Motor neuron (in vitro differentiated cells): Measurements from ENCODE around the gene CRMP1. TPM values are rescaled to one million over a fixed set of nuclear protein-coding genes. Genes with fewer than 3 reads are reported as not detected.

Experiments
- ATAC-seq, 8 experiments: fragments of 200-7000 bp; cut with Tn5 transposase; replicated peaks in 6 of 8; 2 replicates each; pipeline ENCODE4 v1.8.0; 2021; ENCODE audit warnings: mild to moderate bottlenecking in 8 of 8, moderate library complexity in 8 of 8
- H3K27ac ChIP-seq, 2 donors: fragments of 250-450 bp; sonication (Bioruptor Pico); 2 replicates each; pipeline ENCODE4 v1.9.0; 2021; ENCODE audit warnings: antibody characterized with exemption in 2 of 2, mild to moderate bottlenecking in 2 of 2, moderate library complexity in 1 of 2
- H3K4me1 ChIP-seq, 2 donors: fragments of 250-450 bp; sonication (Bioruptor Pico); replicated peaks in 1 of 2; 2 replicates each; pipeline ENCODE4 v1.6.1; 2021; ENCODE audit warnings: antibody characterized with exemption in 2 of 2, mild to moderate bottlenecking in 2 of 2, moderate library complexity in 1 of 2
- H3K4me3 ChIP-seq, 5 donors: fragments of 250-450 bp; sonication (Bioruptor Pico); 2 replicates each; pipeline ENCODE4 v1.9.0; 2021; ENCODE audit warnings: antibody characterized with exemption in 5 of 5, mild to moderate bottlenecking in 5 of 5, moderate library complexity in 4 of 5
- WGBS, 10 experiments: fragments of 450-650 bp; shearing (Covaris generic); methylation state at CpG; one replicate each; pipeline ENCODE4 v1.0.0; 2022; 5-methylcytosine and 5-hydroxymethylcytosine counted together
- in situ Hi-C, 9 experiments: fragments of 400-800 bp; cut with MboI; loops; one replicate each; pipeline ENCODE4 v1.15.0; 2021; ENCODE audit warnings: low sequenced_read_pairs in 9 of 9, low pct_unique_long_range_greater_than_20kb in 2 of 9; ENCODE audit not compliant: unreplicated experiment in 9 of 9
- total RNA-seq, 8 experiments: library from RNA; unstranded; fragments of 300-600 nt; gene quantifications; 2 replicates each; pipeline versions ENCODE4 v1.2.3 to v1.2.4, GENCODE V29; 2022

CRMP1 gene
- total RNA-seq, 8 experiments from 2014 or later = 3.9 to 468 (median 276) TPM

DNA sequence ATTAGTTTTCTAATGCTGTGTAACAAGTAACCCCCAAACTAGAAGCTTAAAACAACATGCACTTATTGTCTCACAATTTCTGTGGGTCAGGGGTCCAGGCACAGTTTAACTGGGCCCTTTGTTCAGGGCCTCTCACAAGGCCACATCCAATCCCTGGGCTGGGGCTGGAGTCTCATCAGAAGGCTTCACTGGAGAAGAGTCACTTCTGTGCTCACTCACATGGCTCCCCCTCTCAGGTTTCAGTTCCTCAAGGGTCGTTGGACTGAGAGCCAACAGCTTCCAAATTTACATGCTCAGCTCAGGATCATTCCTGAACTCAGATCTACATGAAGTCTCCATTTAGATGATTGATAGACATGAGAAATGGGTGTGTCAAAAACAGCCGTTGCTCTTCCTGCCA is 104.7 kb downstream of the CRMP1 start:
- WGBS, 10 experiments = 10 to 100% (median 82%) methylated on average over 1 to 2 of the region's 2 CpGs; no CpG with 5 or more reads in 5 of the 10 experiments
- in situ Hi-C loops = loop anchor here in 5 of 9 experiments (25.0 kb wide), 4 partner anchors 401 to 1301 kb away; partner anchors contain the start of gene STK32B (in 3 of the 5)
- no peak overlapping the region for H3K4me3 ChIP-seq
- ATAC-seq = no peak
- H3K4me1 ChIP-seq = no peaks in the 10 kb centered on the region
- H3K27ac ChIP-seq = no peak overlapping the region

DNA sequence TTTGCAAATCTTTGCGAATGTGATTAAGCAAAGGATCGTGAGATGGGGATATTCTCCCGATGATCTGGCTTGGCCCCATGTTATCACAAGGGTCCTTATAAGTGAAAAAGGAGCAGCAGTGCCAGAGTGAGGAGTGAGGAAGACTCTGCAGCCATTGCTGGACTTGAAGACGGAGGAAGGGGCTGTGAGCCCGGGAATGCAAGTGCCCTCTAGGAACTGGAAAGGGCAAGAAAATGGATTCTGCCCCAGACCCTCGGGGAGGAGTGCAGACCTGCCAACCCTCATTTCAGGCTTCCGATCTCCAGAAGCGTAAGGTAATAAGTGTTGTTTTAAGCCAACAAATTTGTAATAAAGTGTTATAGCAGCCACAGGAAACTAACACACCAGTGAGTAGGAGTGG is 105.6 kb downstream of the CRMP1 start:
- Histone ChIP-seq H3K4me1 (no peaks in the 10 kb centered on the region), H3K27ac (no peak overlapping the region), H3K4me3 (no peak overlapping the region)
- in situ Hi-C loops = loop anchor here in 5 of 9 experiments (25.0 kb wide), 4 partner anchors 400 to 1300 kb away; partner anchors contain the start of gene STK32B (in 3 of the 5)
- WGBS, 10 experiments = 92 to 100% (median 97%) methylated on average over 1 to 8 of the region's 8 CpGs; no CpG with 5 or more reads in 2 of the 10 experiments
- ATAC-seq = no peak

DNA sequence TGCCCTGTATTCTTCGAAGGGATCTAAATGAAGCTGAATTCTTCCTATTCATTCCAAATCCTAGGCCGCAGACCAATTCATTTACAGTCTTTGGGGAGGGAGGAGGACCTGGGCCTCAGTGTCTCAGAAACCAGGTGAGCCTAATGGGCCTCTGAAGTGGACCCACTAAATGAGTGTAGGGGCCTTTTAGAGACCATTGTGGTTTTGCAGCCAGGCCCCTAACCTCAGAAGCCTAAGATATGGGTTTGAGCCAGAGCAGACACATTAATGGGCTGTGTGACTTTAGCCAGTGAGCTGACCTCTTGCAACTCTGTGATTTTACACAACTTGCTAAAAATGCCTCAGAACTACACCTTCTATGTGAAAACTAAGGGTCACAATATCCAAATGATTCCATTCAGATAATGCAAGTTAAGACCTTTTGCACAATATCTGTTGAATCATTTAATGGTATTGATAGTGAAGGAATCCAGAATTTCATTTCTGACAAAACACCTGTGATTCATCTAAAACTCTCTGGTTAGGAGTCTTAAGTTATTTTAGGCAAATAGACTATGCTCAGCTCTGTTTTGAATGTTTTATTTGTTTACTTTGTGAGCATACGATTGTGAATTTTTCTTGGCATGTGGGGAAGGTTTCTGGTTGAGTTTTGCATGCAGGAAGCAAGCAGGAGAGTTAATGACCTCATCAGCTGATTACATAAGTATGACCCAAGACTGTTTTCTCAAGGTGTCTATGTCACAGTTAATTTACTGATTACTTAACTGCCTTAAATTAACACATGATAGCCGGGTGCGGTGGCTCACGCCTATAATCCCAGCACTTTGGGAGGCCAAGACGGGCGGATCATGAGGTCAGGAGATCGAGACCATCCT is 106.8 kb downstream of the CRMP1 start:
- in situ Hi-C loops = loop anchor here in 5 of 9 experiments (25.0 kb wide), 4 partner anchors 399 to 1299 kb away; partner anchors contain the start of gene STK32B (in 3 of the 5)
- no peaks in the 10 kb centered on the region for H3K4me1 ChIP-seq
- ATAC-seq = peak in 3 of 8 experiments; percentile 17 to 59 (median 21)
- H3K4me3 ChIP-seq = no peak overlapping the region
- WGBS, 10 experiments = 0 to 97% (median 72%) methylated on average over 1 to 6 of the region's 9 CpGs; no CpG with 5 or more reads in 3 of the 10 experiments
- no peak overlapping the region for H3K27ac ChIP-seq

DNA sequence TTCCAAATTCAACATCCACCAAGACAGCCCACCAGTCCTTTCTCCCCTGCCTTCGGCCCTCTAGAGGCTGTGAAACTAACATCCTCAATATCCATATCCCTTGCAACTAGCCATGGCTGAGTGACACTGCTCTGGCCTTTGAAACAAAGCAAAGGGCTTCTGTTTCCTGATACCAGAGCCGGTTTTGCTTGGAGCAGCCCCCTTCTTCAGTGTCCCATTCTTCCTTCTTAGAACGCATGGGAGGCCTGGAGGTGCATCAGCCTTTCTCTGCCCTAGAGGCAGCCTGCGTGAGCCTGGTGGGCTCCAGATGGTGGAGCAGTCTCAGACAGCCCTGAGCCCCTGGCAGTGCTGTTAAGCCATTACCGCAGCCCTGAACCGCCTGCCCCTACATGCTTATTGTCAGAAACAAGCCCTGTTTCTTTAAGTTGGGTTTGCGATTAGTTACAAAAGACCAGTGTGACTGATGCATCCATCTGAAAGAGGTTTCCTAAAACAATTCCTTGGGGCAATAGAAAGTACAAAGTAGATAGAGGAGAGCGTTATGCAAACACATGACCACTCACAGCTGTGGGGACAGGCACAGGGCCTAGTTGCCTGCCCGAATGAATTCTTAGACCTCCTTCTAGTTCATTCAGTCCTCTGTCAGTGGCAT is 107.8 kb downstream of the CRMP1 start:
- ATAC-seq = peak in 6 of 8 experiments; percentile 14 to 71 (median 50)
- Histone ChIP-seq H3K4me1 (no peaks in the 10 kb centered on the region), H3K27ac (no peak overlapping the region), H3K4me3 (no peak overlapping the region)
- 20 to 100% (median 60%) methylated on average over 1 to 9 of the region's 9 CpGs; no CpG with 5 or more reads in 1 of the 10 experiments for WGBS, 10 experiments
- in situ Hi-C loops = loop anchor here in 5 of 9 experiments (25.0 kb wide), 4 partner anchors 398 to 1298 kb away; partner anchors contain the start of gene STK32B (in 3 of the 5)

DNA sequence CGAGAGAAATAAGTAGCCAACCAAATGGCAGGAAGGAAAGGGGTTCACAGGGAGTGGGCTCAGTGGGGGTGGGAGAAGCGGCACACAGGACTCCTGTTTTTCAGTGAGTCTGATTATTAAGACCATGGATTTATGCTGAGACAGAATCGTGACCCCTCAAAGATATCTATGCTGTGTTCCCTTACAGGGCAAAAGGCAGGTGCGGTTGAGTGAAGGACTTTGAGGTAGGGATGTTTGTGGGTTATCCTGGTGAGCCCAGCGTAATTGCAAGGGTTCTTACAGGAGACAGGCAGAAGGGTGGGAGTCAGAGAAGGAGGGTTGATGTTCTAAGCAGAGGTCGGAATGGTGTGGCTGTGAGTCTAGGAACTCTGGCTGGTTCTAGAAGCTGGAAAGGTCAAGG is 108.9 kb downstream of the CRMP1 start:
- Histone ChIP-seq H3K27ac (no peak overlapping the region), H3K4me1 (no peaks in the 10 kb centered on the region), H3K4me3 (no peak overlapping the region)
- in situ Hi-C loops = loop anchor here in 5 of 9 experiments (25.0 kb wide), 4 partner anchors 397 to 1297 kb away; partner anchors contain the start of gene STK32B (in 3 of the 5)
- 91 to 100% (median 98%) methylated on average over 1 to 4 of the region's 6 CpGs; no CpG with 5 or more reads in 4 of the 10 experiments for WGBS, 10 experiments
- no peak for ATAC-seq

DNA sequence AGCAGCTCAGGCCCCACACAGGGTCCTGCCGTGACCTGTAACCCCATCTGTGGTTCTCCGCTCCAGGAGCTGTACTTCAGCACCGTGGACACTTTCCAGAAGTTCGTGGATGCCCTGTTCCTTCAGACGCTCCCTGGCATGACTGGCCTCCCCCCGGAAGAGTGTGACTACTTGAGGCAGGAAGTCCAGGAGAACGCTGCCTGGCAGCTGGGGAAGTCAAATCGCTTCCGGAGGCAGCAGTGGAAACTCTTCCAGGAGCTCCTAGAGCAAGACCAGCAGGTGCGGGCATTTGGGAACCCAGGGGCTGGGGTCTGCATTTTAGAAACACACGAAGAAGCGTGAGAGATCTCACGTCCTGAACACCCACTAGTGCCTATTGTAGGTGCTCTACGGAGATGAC is 109.4 kb downstream of the CRMP1 start:
- in situ Hi-C loops = loop anchor here in 5 of 9 experiments (25.0 kb wide), 4 partner anchors 396 to 1296 kb away; partner anchors contain the start of gene STK32B (in 3 of the 5)
- no peak for ATAC-seq
- Histone ChIP-seq H3K27ac (no peak overlapping the region), H3K4me1 (no peaks in the 10 kb centered on the region), H3K4me3 (no peak overlapping the region)
- WGBS, 10 experiments = 65 to 100% (median 92%) methylated on average over 1 to 8 of the region's 14 CpGs; no CpG with 5 or more reads in 4 of the 10 experiments

DNA sequence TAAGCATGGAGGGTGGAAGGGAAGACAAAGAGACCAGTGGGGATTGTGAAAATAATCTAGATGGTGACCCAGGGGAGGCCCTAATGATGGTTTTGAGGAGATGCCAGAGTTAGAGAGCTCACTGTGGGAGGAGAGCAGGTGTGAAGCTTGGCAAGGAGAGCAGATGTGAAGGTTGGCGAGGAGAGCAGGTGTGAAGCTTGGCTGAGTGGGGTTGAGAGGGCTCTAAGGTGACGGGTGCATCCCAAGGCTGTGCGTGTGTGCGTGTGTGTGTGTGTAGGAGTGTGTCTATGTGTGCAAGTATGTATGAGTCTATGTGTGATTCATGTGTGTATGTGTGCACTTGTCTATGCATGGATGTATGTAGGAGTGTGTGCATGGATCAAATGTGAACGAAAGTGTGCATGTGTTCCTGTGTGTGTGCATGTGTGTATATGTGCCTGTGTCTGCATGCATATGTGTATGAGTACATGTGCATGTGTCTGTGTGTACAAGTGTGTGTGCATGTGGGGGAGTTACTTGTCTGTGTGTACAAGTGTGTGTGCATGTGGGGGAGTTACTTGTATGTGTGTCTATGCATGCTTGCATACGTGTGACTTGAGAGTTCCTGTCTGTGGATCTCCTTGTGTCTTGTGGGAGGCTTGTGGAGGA is 109.9 kb downstream of the CRMP1 start:
- 58 to 100% (median 97%) methylated on average over 1 to 6 of the region's 6 CpGs; no CpG with 5 or more reads in 4 of the 10 experiments for WGBS, 10 experiments
- Histone ChIP-seq H3K27ac (no peak overlapping the region), H3K4me3 (no peak overlapping the region), H3K4me1 (no peaks in the 10 kb centered on the region)
- ATAC-seq = no peak
- in situ Hi-C loops = loop anchor here in 5 of 9 experiments (25.0 kb wide), 4 partner anchors 396 to 1296 kb away; partner anchors contain the start of gene STK32B (in 3 of the 5)

DNA sequence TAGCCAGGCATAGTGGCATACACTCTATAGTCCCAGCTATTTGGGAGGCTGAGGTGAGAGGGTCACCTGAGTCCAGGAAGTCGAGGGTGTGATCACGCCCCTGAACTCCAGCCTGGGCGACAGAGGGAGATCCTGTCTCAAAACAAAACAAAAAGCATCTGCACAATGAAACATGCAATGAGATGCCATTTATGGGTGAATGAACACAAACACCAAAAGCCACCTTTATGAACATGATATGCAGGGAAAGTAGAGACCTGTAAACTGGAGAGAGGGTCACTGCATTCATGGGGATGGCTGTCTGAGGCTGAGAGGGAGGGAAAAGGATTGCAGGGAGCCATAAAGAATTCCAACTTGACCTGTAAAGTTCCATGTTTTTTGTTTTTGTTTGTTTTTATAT is 111.2 kb downstream of the CRMP1 start:
- ATAC-seq = no peak
- in situ Hi-C loops = loop anchor here in 5 of 9 experiments (25.0 kb wide), 4 partner anchors 394 to 1294 kb away; partner anchors contain the start of gene STK32B (in 3 of the 5)
- no peak overlapping the region for H3K4me3 ChIP-seq
- H3K4me1 ChIP-seq = no peaks in the 10 kb centered on the region
- no peak overlapping the region for H3K27ac ChIP-seq
- WGBS, 10 experiments = 80 to 100% (median 91%) methylated on average over 2 to 3 of the region's 3 CpGs; no CpG with 5 or more reads in 5 of the 10 experiments

DNA sequence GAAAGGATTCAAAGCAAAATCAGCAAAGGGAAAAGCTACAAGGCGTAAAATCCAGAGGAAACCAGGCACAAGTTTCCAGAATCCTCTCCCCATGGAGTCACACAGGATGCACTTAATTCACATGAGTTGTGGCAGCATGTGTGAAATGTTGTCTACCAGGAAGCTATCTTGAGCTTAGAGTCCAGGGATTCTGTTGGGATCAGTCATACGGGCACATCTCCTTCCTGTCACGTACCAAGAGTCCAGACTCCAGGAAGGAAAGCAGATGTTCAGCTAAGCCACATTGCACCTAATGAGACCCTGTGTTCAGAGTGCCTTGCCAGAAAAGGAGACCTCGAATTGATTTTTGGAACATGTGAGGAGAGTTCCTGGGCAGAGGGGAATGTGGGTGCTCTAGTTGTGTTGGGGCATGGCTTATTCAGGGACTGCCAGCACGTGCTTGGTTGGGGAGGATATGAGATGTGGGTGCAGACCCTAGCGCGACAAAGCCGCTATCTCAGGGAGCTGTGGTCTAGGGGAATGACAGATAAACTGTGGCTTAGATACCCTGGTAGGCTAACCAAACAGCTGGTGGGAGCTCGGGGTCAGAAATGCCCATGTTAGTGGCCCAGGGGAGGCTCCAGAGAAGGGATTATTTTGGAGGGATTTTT is 111.9 kb downstream of the CRMP1 start:
- ATAC-seq = no peak
- H3K27ac ChIP-seq = no peak overlapping the region
- H3K4me1 ChIP-seq = no peaks in the 10 kb centered on the region
- no peak overlapping the region for H3K4me3 ChIP-seq
- in situ Hi-C loops = loop anchor here in 5 of 9 experiments (25.0 kb wide), 4 partner anchors 394 to 1294 kb away; partner anchors contain the start of gene STK32B (in 3 of the 5)
- 77 to 100% (median 98%) methylated on average over 1 to 7 of the region's 9 CpGs; no CpG with 5 or more reads in 2 of the 10 experiments for WGBS, 10 experiments

DNA sequence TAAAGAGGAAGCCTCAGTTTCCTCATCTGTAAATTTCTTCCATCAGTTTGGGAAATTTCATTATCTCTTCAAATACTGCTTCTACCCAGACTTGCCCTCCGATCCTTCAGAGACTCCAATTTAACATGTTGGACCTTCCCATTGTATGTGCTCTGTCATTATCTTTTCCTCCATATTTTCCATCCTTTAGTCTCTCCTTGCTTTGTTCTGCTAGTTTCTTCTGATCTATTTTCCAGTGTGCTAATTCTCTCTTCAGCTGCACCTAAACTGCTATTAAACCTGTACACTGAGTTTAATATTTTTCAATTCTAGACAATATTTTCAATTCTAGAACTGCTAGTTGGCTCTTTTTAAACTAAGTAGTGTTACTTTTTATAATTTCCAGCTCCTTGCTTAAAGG is 116.4 kb downstream of the CRMP1 start:
- in situ Hi-C loops = loop anchor here in 5 of 9 experiments (25.0 kb wide), 4 partner anchors 389 to 1289 kb away; partner anchors contain the start of gene STK32B (in 3 of the 5)
- Histone ChIP-seq H3K4me1 (peaks cover 4 to 9% of the 10 kb centered on the region in 2 donors), H3K4me3 (no peak overlapping the region), H3K27ac (no peak overlapping the region)
- 88 to 100% (median 100%) methylated on average over 1 of the region's 1 CpG for WGBS, 10 experiments
- no peak for ATAC-seq

DNA sequence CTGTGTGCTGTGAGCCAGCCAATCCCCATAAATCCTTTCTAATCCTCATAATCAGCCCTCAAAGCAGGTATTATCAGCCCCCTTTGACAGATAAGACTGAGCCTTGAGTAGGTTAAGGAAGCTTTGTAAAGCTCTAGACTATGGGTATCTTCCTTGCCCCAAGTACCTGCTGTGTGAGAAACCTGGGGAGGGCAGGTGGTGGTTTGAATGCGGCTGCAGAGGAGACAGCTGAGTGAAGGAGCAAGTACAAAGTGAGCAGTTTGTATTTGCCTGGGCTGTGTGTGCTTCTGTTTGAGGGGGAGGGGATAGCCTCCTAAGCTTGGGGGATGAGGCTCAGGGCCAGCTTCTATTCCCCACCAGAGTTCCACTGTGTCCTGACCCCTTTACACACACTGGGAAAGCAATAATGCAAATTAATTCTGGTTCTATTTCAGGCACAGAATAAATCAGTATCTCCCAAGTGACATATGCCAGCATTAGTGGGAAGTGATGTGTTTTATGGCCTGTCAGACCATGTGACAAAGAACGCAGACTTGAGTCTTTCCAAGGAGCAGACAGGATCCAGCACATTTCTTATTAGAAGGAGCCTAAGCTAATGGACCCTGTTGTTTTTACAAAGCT is 118.4 kb downstream of the CRMP1 start:
- in situ Hi-C loops = loop anchor here in 5 of 9 experiments (25.0 kb wide), 4 partner anchors 387 to 1287 kb away; partner anchors contain the start of gene STK32B (in 3 of the 5)
- Histone ChIP-seq H3K4me1 (peaks cover 4 to 9% of the 10 kb centered on the region in 2 donors), H3K4me3 (no peak overlapping the region), H3K27ac (no peak overlapping the region)
- ATAC-seq = peak; percentile 27 to 98 (median 84)
- 0 to 100% (median 67%) methylated on average over 1 to 2 of the region's 2 CpGs; no CpG with 5 or more reads in 5 of the 10 experiments for WGBS, 10 experiments
